Gastroesophageal sphincter (tissue), 4 donors: Measurements from ENCODE around the gene SHKBP1. TPM values are rescaled to one million over a fixed set of nuclear protein-coding genes. Genes with fewer than 3 reads are reported as not detected.

Source experiments
- ATAC-seq: fragments of 150-250 bp; one replicate; pipeline ENCODE4 v1.9.1; 2016; ENCODE audit warnings: mild to moderate bottlenecking, moderate library complexity
- H3K27ac ChIP-seq, 4 donors: fragments of 200-600 bp; sonication (generic) in 3 of 4; 1 replicate in 3 of 4; 2 replicates in 1 of 4; pipeline ENCODE4 v1.5.1; 2016 to 2019
- H3K27me3 ChIP-seq: fragments of 200-600 bp; sonication (generic); one replicate; pipeline ENCODE4 v1.5.1; 2019
- H3K36me3 ChIP-seq, 2 donors: fragments of 200-600 bp; sonication (generic); one replicate each; pipeline ENCODE4 v1.5.1; 2019; ENCODE audit warnings: control low read depth in 1 of 2
- H3K4me1 ChIP-seq, 3 donors: fragments of 200-600 bp; sonication (generic); 1 replicate in 2 of 3; 2 replicates in 1 of 3; pipeline ENCODE4 v1.5.1; 2016 to 2019; ENCODE audit warnings: control low read depth in 2 of 3
- H3K4me3 ChIP-seq, 2 donors: fragments of 200-600 bp; sonication (generic); one replicate each; pipeline ENCODE4 v1.5.1; 2019; ENCODE audit warnings: mild to moderate bottlenecking in 1 of 2, moderate library complexity in 1 of 2
- H3K9me3 ChIP-seq, 3 donors: fragments of 200-600 bp; sonication (generic); one replicate each; pipeline ENCODE4 v1.5.1; 2017 to 2019; ENCODE audit warnings: control low read depth in 2 of 3
- EP300 ChIP-seq: sonication (generic); formaldehyde crosslinking; IDR thresholded peaks from one replicate; pipeline ENCODE4 v1.6.1; 2017; ENCODE audit warnings: antibody characterized with exemption, mild to moderate bottlenecking
- POLR2A ChIP-seq, 2 donors: fragments of 450-650 bp; IDR thresholded peaks; one replicate each; pipeline ENCODE4 v1.6.1; 2017; ENCODE audit warnings: antibody characterized with exemption in 2 of 2, mild to moderate bottlenecking in 2 of 2, moderate library complexity in 1 of 2
- POLR2AphosphoS5 ChIP-seq: sonication (generic); formaldehyde crosslinking; IDR thresholded peaks from one replicate; pipeline ENCODE4 v1.6.1; 2017; ENCODE audit warnings: antibody characterized with exemption
- WGBS, 2 donors: methylation state at CpG; one replicate each; pipeline ENCODE4 v1.1.5; 2018; ENCODE audit warnings: low coverage in 1 of 2; 5-methylcytosine and 5-hydroxymethylcytosine counted together
- total RNA-seq, 4 donors: library from RNA; depleted of rRNA; stranded (reverse); fragments of >200 nt; gene quantifications; one replicate each; pipeline ENCODE4 v1.1.0, GENCODE V29; 2016
- TF ChIP-seq, protein P1 (sequence below), 4 experiments: fragments of 200-600 bp in 2 of 4; fragments of 450-650 bp in 2 of 4; sonication (generic) in 1 of 4; IDR thresholded peaks; one replicate each; pipeline ENCODE4 v1.5.1; 2017 to 2019; ENCODE audit warnings: antibody characterized with exemption in 4 of 4, mild to moderate bottlenecking in 2 of 4, moderate library complexity in 2 of 4

The SHKBP1 gene
- total RNA-seq, 4 donors from 2014 or later = 30.3 to 50.1 (median 37.7) TPM

DNA sequence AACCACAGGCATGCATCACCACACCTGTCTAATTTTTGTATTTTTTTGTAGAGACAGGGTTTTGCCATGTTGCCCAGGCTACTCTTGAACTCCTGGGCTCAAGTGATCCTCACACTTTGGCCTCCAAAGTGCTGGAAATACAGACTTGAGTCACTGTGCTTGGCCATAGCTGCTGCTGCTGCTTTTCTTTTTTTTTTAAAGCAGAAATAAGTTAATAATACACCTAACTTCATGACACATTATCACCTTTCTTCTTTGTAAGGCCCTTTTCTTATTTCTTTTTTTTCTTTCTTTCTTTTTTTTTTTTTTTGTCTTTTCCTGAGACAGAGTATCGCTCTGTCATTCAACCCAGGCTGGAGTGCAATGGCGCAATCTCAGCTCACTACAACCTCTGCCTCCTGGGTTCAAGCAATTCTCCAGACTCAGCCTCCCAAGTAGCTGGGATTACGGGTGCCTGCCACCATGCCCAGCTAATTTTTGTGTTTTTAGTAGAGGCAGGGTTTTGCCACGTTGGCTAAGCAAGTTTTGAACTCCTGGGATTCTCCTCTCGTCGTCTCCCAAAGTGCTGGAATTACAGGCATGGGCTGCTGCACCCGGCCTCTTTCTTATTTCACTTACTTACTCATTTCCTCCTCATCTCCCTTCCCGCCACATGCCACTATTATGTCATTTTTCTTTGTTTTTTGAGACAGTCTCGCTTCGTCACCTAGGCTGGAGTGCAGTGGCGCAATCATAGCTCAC lies 8.7 kb downstream of the SHKBP1 start:
- TF ChIP-seq POLR2A (IDR thresholded peaks at IDR 0.05) (no peak), EP300 (no peak), POLR2AphosphoS5 (no peak)
- TF ChIP-seq, protein P1, sequence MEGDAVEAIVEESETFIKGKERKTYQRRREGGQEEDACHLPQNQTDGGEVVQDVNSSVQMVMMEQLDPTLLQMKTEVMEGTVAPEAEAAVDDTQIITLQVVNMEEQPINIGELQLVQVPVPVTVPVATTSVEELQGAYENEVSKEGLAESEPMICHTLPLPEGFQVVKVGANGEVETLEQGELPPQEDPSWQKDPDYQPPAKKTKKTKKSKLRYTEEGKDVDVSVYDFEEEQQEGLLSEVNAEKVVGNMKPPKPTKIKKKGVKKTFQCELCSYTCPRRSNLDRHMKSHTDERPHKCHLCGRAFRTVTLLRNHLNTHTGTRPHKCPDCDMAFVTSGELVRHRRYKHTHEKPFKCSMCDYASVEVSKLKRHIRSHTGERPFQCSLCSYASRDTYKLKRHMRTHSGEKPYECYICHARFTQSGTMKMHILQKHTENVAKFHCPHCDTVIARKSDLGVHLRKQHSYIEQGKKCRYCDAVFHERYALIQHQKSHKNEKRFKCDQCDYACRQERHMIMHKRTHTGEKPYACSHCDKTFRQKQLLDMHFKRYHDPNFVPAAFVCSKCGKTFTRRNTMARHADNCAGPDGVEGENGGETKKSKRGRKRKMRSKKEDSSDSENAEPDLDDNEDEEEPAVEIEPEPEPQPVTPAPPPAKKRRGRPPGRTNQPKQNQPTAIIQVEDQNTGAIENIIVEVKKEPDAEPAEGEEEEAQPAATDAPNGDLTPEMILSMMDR (IDR thresholded peaks at IDR 0.05) = no peak
- no peak for ATAC-seq
- WGBS, 2 donors = 78 to 82% methylated on average over 3 to 10 of the region's 11 CpGs
- Histone ChIP-seq H3K36me3 (peaks cover 0 to 86% of the 10 kb centered on the region in 2 donors), H3K27me3 (no peaks in the 10 kb centered on the region), H3K4me1 (no peaks in the 10 kb centered on the region), H3K4me3 (no peak overlapping the region), H3K9me3 (no peaks in the 10 kb centered on the region), H3K27ac (no peak overlapping the region)

DNA sequence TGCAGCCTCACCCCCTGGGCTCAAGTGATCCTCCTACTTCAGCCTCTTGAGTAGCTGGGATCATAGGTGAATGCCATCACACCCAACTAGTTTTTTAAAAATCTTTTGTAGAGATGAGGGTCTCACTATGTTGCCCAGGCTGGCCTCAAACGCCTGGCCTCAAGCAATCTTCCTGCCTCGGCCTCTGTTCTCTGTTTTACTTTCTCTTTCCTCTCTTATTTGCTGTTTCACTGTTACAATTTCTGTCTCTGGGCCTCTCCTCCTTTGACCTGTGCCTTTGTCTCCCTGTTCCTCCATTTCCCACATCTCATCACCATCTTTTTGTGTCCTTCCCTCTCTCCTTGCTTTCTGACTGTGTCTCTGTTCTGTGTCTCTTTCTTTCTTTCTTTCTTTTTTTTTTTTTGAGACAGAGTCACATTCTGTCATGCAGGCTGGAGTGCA lies 9.3 kb downstream of the SHKBP1 start:
- no peaks in the 10 kb centered on the region for H3K4me1 ChIP-seq
- H3K27me3 ChIP-seq = no peaks in the 10 kb centered on the region
- no peak overlapping the region for H3K27ac ChIP-seq
- no peak for ATAC-seq
- WGBS, 2 donors = 78 to 88% methylated on average over 2 of the region's 2 CpGs
- H3K4me3 ChIP-seq = no peak overlapping the region
- no peaks in the 10 kb centered on the region for H3K9me3 ChIP-seq
- TF ChIP-seq POLR2AphosphoS5 (no peak), EP300 (no peak), POLR2A (IDR thresholded peaks at IDR 0.05) (no peak)
- TF ChIP-seq, protein P1 (IDR thresholded peaks at IDR 0.05) = no peak
- peaks cover 0 to 84% of the 10 kb centered on the region in 2 donors for H3K36me3 ChIP-seq

DNA sequence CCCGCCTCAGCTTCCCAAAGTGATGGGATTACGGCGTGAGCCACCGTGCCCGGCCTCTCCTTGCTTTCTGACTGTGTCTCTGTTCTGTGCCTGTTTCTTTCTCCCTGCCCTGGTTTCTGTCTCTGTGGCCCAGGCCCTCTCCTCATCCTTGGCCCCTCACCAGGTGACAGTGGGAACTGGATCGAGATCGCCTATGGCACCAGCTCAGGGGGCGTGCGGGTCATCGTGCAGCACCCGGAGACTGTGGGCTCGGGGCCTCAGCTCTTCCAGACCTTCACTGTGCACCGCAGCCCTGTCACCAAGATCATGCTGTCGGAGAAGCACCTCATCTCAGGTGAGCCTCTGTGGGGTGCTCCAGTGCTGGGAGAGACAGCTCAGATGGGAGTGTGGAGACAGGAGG lies 9.9 kb downstream of the SHKBP1 start:
- TF ChIP-seq EP300 = no peak
- no peak for TF ChIP-seq POLR2A (IDR thresholded peaks at IDR 0.05)
- TF ChIP-seq, protein P1 (IDR thresholded peaks at IDR 0.05) = no peak
- no peak for TF ChIP-seq POLR2AphosphoS5
- H3K27ac ChIP-seq = no peak overlapping the region
- peaks cover 0 to 79% of the 10 kb centered on the region in 2 donors for H3K36me3 ChIP-seq
- H3K4me3 ChIP-seq = no peak overlapping the region
- ATAC-seq = no peak
- 84% methylated on average over 5 of the region's 14 CpGs; no CpG with 5 or more reads in 1 of the 2 donors for WGBS, 2 donors
- H3K9me3 ChIP-seq = no peaks in the 10 kb centered on the region
- no peaks in the 10 kb centered on the region for H3K4me1 ChIP-seq
- no peaks in the 10 kb centered on the region for H3K27me3 ChIP-seq

DNA sequence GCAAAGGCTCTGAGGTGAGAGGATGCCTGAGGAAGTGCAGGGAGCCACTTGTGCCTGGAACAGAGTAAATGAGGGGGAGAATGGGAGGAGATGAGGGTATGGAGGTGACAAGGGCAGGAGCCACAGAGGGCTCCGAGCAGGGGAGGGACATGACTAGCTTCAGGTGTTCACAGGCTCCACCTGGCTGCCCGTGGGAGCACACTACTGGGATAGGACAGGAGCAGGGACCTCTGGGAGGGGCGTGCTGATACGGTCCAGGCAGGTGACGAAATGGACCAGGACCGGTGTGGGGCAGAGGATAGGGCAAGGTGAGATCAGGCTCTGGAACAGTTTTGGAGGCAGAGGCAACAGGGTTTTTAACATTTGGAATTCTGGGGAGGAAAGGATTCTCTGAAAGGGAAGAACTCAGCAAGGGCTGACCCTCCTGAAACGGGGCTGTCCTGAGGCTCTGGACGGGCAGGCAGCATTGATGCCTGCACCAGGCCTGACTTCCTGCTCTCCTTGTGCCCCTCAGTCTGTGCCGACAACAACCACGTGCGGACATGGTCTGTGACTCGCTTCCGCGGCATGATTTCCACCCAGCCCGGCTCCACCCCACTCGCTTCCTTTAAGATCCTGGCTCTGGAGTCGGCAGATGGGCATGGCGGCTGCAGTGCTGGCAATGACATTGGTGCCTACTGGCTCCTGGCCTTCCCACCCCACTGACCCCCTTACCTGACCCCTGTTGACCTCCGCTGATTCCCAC lies 11.6 kb downstream of the SHKBP1 start:
- H3K36me3 ChIP-seq = peaks cover 0 to 63% of the 10 kb centered on the region in 2 donors
- H3K9me3 ChIP-seq = no peaks in the 10 kb centered on the region
- H3K27ac ChIP-seq = no peak overlapping the region
- no peak overlapping the region for H3K4me3 ChIP-seq
- ATAC-seq = no peak
- H3K4me1 ChIP-seq = no peaks in the 10 kb centered on the region
- TF ChIP-seq POLR2A (IDR thresholded peaks at IDR 0.05) (no peak), POLR2AphosphoS5 (no peak), EP300 (no peak)
- TF ChIP-seq, protein P1 (IDR thresholded peaks at IDR 0.05) = no peak
- WGBS, 2 donors = 80 to 91% methylated on average over 1 to 8 of the region's 19 CpGs
- no peaks in the 10 kb centered on the region for H3K27me3 ChIP-seq
